Activated CD4-positive, alpha-beta T cell treated with anti-CD3 and anti-CD28 coated beads for 36 hours (primary cell): ENCODE results near the gene MRPS18B. TPM values are rescaled to one million over a fixed set of nuclear protein-coding genes. Genes with fewer than 3 reads are reported as not detected.
A peak's percentile ranks its signal among the peaks of the same experiment; 100 is the strongest.

Source experiments
- microRNA-seq: library from miRNA; unstranded; fragments of <30 nt; microRNA quantifications from one replicate; pipeline ENCODE4 v1.2.0, GENCODE V29; 2021; ENCODE audit warnings: borderline replicate concordance
- total RNA-seq, 2 experiments: library from RNA; stranded (reverse); gene quantifications; one replicate each; pipeline ENCODE4 v1.2.3, GENCODE V29; 2021

MRPS18B gene
- total RNA-seq, 2 experiments from 2014 or later = 111 to 114 TPM

Small RNA genes lying within 50 kb of the gene (microRNA-seq; reads per million reads assigned to microRNA genes)
- gene MIR877 = 457 reads per million, percentile 80 among the genes with 10 or more reads in this experiment

Other genes with a start within 250 kb of the MRPS18B start
- gene HLA-E, start 128.3 kb upstream of the MRPS18B start, total RNA-seq = 100 to 1,000 TPM; 451 to 502 TPM
- 100 to 1,000 TPM in 1 of 2 experiments, 10 to 100 TPM in 1; 91.3 to 104 TPM for gene GNL1, start 61.4 kb upstream of the MRPS18B start, total RNA-seq
- gene PRR3, start 60.5 kb upstream of the MRPS18B start, total RNA-seq = 10 to 100 TPM; 29.4 to 45.8 TPM
- 100 to 1,000 TPM in 1 of 2 experiments, 10 to 100 TPM in 1; 100.0 to 105 TPM for gene ABCF1, start 46.4 kb upstream of the MRPS18B start, total RNA-seq
- gene PPP1R10, start 597 bp upstream of the MRPS18B start, total RNA-seq = 10 to 100 TPM; 75.6 to 100.0 TPM
- 1 to 10 TPM; 7.1 to 9.2 TPM for gene ATAT1, start 9.0 kb downstream of the MRPS18B start, total RNA-seq
- gene C6orf136, start 29.3 kb downstream of the MRPS18B start, total RNA-seq = 10 to 100 TPM; 26.5 to 30.8 TPM
- 10 to 100 TPM; 34.5 to 36.7 TPM for gene DHX16, start 55.2 kb downstream of the MRPS18B start, total RNA-seq
- 100 to 1,000 TPM; 145 to 186 TPM for gene PPP1R18, start 68.8 kb downstream of the MRPS18B start, total RNA-seq
- 10 to 100 TPM; 25.8 to 36.4 TPM for gene NRM, start 73.1 kb downstream of the MRPS18B start, total RNA-seq
- gene MDC1, start 99.4 kb downstream of the MRPS18B start, total RNA-seq = 100 to 1,000 TPM in 1 of 2 experiments, 10 to 100 TPM in 1; 92.0 to 101 TPM
- gene TUBB, start 102.5 kb downstream of the MRPS18B start, total RNA-seq = 1,000 to 10,000 TPM; 1,569 to 1,746 TPM
- 100 to 1,000 TPM; 155 to 188 TPM for gene FLOT1, start 124.8 kb downstream of the MRPS18B start, total RNA-seq
- gene IER3, start 126.7 kb downstream of the MRPS18B start, total RNA-seq = 100 to 1,000 TPM; 196 to 221 TPM